Activated CD4-positive, alpha-beta T cell treated with anti-CD3 and anti-CD28 coated beads, Interleukin-10, Interleukin-2, amounts not matched to agents 100 ng/mL and 50 ng/mL, durations not matched to agents 16 hours and 8 hours (primary cell): ENCODE measurements around the gene KLF16.

Experiments
- DNase-seq: peaks from one replicate; pipeline ENCODE4 v3.0.0-alpha.2; 2020

KLF16 gene

DNA sequence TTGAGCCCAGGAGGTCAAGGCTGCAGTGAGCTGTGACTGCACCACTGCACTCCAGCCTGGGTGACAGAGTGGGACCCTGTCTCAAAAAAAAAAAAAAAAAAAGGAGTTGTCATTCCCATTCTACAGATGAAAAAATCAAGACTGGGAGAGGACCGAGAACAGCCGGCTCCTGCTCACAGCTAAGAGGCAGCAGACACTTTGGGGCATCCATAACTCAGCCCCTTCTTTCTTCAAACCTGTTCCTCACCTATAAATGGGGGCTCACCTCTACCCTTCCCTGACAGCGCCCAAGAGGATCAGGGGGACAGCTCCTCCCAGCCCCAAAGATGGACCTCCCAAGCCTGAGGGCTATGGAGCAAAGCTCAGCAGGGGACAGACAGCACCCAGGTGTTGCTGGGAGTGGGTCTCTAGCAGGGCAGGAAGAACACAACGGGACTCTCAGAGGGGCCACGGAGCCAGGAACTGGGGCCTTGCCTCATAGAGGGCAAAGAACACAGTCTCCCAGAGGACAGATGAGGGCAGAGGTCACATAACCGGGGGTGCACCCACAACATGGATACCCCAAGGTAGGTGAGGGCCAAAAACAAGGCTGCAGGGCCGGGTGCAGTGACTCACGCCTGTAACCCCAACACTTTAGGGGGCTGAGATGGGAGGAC lies 3.4 kb upstream of the KLF16 start:
- DNase-seq = no peak

DNA sequence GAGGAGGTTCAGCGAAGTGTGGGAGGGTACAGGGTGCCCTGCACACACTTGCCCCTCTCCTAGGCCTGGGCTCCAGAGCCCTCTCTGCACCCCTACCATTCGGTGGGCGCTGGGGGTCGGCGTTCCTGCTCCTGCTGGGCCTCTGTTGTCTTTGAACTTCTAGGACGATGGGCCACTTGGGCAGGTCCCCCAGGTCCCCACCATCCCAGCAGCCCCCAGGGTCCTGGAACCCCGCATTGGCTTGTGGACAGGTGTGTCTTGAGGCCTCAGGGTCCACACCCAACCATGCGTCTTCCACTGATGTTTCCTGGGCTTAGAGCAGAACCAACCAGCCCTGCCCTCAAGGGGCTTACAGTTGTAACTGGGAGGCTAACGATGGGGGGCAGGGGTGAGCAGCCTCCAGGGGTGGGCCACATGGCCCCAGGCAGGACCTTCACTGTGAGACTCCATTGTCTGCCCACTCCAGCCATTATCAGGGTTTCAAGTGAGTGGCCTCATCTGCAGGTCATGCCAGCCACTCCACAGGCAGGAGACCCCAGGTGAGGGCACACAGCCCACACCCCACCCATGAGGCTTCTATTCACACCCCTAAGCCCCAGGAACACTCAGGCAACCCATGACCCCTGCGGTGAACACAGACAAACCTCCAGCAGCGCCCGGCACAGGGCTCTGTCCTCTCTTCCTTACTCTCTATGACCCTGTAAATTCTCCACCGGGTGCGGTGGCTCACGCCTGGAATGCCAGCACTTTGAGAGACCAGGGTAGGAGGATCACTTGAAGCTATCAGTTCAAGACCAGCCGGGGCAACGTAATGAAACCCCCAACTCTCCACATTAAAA lies 2.0 kb upstream of the KLF16 start:
- DNase-seq = no peak

- peak; percentile 78 for DNase-seq
Measured at GRCh38 chr19:1864480-1865171, 1.2 kb upstream of the KLF16 start.

DNA sequence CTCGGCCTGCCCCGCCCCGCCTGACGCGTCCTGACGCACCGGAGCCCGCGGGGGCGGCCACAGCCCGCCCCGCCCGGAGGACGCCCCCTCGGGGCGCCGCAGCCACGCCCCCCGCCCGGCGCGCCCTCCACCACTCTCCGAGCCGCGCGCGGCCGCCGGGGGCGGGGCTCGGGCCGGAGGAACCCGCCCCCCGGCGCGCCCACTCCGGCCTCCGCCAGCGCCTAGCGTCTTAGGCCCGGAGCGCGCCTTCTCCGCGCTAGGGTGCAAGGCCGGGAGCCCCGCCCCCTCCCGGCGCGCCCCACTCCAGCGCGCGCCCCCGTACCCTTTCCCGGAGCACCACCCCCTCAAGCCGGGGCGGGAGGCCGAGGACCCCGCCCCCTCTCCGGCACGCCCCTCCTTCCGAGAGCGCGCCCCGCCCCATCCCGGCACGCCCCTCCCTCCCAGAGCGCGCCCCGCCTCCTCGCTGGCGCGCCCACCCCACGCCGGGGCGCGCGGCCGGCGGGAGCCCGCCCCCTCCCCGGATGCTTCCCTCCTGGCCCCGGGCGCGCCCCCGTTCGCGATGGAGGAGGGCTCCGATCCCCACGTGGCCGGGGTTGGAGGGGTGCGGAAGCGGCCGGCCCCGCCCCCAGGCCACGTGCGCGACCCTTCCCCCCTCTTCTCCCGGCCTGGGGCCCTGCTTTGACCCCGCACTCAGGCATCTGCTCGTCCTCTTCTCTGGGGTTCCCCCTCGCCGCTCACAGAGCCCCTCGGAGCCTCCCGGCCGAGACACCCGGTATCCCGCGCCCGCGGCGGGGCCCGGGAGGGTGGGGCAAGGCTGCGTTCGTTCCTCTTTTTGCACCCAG lies 480 bp upstream of the KLF16 start:
- peak; percentile 96 for DNase-seq

- DNase-seq = peak; percentile 56
Measured at GRCh38 chr19:1862424-1863327, 703 bp downstream of the KLF16 start.

DNA sequence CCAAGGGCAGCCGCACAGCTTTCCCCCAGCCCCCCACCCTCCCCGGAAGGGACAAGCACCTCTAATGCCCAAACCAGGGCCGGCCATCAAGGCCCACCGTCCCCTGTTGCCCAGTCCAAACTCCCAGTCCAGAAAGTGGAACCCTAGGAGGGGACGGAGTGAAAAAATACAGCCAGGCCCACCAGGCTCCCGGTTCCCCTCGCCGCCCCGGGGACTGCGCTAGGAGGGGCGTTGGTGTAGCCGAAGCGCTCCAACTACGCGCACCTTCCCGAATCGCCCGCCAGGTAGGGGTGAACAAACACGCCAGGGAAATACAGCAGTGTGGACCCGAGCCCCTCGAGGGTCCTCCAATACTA lies 1.3 kb downstream of the KLF16 start:
- DNase-seq = no peak

- no peak for DNase-seq
Measured at GRCh38 chr19:1861599-1862031, 1.8 kb downstream of the KLF16 start.

DNA sequence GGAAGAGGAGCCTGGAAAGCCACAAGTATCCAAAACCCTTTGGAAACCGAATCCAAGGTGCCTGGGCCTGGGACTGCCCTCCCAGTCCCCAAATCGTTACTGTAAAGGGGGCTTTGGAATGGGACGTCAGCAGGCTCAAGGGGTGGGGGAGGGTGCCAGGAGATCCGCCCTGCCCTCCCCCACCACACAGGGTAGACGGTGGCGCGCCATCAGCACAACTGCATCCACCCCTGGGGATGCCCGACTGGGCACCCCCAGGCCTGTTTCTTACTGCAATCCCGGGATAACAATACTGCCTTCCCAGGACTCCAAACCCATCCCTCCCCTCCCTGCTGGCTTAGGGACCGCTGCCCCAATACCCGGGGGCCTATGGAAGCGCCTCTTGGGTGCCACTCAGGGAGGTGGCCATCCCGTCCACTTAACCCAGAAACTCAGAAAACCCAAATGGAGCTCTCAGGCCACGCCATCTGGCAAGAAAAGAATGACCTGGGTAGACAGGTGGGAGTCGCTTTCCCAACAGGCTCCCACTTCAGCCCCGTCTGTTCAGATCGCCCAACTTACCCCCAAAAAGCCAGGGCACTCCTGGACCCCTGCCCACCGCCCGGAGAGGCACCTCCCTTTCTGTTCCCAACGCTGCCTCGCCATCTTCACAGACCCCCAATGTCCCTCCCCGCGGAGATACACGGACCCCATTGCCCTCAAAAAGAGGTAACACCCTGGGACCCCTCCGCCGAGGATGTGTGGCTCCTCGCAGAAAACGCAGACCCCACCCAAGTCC lies 2.4 kb downstream of the KLF16 start:
- DNase-seq = no peak

DNA sequence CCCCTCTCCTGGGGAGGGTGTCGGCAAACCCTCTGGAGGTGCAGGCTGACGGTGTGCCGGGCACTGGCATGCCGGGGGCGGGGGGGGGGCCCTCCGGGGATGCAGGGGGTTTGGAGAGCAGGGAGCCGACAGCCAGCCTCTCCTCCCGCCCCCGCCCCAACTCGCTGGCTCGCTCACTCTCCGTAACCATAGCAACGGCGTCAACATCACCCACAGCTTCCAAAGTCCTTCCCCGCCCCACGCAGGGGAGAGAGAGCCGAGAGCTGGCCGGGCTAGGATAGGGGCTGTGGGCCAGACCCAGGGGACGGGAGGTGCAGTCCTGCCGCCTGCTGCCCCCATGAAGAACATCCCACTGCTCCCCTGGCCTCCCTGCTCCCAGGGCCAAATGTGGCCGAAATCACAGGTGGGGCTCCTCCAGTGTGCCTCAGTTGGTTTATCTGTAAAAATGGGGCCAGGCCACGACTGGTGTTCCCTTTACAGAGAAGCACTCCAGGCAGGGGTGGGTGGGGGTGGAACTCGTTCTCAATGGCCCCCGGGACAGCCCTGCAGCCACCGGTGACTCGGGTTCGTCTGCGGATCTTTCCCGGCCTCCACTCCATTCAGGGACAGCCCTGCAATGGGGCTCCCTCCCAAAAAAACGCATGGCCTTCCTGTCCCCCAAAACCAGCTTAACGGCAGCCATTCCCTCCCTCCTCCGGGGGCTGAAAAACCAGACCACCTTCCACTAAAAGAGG lies 3.2 kb downstream of the KLF16 start:
- DNase-seq = peak; percentile 64

- DNase-seq = no peak
Measured at GRCh38 chr19:1859331-1859781, 4.0 kb downstream of the KLF16 start.

DNA sequence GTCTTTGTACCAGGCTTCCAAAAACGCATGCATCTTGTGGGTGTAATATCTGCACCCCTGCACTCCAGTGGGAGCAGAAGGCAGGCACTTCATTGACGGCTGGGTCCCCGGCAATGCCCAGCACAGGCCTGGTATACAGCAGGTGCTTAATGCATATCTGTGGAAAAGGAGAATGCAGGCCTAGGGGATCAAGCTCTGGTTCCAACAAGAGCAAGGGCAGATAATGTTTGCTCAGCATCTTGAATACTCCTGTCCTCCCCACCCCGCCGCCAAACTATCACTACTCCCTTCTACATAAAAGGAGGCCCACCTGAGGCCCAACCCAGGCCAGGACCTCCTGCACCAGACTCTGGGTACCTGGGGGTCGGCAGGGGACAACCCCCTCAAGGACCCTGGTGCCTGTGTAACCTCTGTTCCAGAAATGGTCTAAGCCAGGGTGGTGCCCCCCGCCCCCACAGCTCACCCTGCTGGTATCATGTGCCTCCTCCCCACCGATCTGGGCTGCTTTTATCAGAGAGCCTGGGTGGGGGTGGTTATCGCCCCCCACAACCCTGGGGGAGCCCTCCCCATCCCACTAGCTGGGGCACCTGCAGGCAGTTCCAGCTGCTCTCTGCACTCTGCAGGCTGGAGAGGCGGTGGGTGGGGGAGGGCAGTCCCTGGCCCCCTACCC lies 4.8 kb downstream of the KLF16 start:
- no peak for DNase-seq

GRCh38 chr19:1857648-1858326 lies 5.6 kb downstream of the KLF16 start:
- DNase-seq = no peak

DNA sequence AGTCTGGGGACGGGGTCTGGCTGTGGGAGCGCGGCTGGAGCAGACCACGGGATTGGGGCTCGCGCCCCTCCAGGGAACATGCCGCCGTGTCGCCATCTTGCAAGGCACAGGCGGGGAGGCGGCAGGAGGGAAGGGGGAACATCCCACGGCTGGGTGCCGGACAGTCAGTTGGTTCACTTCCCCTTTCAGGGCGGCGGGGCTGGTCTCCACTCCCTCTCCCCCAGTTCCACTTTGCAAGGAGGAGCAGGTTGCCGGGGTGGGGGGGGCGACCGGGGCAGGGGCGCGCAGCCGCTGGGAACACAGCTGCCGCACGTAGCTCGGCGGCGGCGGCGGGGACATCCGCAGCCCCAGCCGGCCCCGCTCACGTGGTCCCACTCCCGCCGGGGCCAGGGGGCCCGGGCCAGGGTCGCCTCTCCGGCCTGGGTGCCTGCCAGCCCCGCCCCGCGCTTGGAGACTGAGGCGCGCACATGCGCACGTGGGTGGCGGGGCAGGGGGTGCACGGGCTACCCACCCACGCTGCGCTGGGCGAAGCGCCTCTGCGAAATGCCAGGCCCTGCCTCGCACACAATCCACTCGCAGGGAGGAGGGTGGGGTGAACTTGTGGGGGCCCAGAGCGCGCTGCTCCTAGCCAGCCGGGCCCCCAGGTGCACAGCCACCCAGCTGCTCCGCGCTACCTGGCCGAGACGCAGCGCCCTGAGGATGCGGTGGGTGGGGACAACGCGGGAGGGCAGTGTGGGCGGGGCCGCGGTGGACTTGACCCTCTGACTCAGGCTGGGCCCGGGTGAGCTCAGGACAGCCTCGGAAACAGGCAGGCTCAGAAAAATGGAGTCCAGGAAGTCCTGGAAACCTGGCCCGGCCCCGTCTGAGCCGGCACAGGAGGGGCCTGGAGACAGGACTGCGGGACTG lies 6.4 kb downstream of the KLF16 start:
- DNase-seq = peak; percentile 72

DNA sequence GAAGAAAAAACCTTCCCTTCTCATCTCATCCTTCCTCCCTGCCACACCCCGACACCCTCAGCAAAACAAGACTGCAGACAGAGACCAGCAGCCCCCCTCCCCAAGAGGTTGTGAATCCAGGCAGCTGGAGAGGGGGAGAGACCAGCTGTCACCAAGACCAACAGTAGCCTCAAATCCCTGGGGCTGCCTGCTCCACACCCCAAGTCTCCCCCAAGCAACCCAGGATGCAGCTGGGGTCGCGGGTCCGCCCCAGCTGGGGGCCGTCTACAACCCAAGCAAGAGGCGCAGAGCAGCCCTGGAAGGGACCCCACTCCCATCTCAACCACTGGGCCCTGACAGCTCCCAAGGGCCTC lies 7.1 kb downstream of the KLF16 start:
- no peak for DNase-seq

DNA sequence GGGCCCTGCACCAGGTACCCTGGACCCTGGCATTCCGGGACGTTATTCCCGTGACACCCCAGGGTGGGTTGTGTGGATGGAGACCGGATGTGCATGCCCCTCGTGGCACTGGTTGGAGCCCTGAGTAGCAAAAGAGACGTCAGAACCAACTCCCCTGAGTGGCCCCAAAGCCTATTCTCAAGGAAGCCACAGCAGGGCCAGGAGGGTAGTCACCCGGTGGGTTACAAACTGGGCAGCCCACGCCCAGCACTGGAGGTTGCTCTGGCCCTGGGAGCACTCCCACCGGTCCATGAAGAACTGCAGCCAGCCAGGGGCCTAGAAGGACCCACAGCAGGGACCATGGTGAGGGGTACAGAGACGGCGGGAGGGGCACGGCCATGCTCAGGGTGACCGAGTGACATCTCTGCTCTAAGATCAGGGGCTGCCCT lies 7.5 kb downstream of the KLF16 start:
- DNase-seq = peak; percentile 66

- DNase-seq = peak; percentile 96
Measured at GRCh38 chr19:1855040-1855827, 8.1 kb downstream of the KLF16 start.

- no peak for DNase-seq
Measured at GRCh38 chr19:1854542-1855039, 8.8 kb downstream of the KLF16 start.
